Neural cell (in vitro differentiated cells): Measurements from ENCODE around the gene TIMM13.
"Not testable (repeated sequence)": the region's sequence is repeated elsewhere in the genome, so short reads cannot be mapped to it uniquely, and the experiment has no call there.

Source experiments
- EZH2 ChIP-seq: fragments of 200-600, 300-800 bp; shearing (Covaris generic), sonication (generic); IDR thresholded peaks from 2 replicates; pipeline ENCODE4 v1.6.1; 2014; ENCODE audit warnings: antibody characterized with exemption, low read length, borderline replicate concordance, mild to moderate bottlenecking; ENCODE audit not compliant: insufficient read depth, poor library complexity, severe bottlenecking
- REST ChIP-seq: IDR thresholded peaks from 2 replicates; pipeline ENCODE4 v1.6.1; 2012; ENCODE audit warnings: borderline replicate concordance

- not testable (repeated sequence) for TF ChIP-seq EZH2, REST
These were observed 9.9 kb downstream of the TIMM13 start for GRCh38 chr19:2417436-2417835.
